Neural progenitor cell (in vitro differentiated cells): ENCODE measurements around the gene COA8. TPM values are rescaled to one million over a fixed set of nuclear protein-coding genes. Genes with fewer than 3 reads are reported as not detected.

ENCODE experiments used
- DNase-seq: peaks from one replicate; pipeline ENCODE4 v3.0.0-alpha.2; 2016; ENCODE audit warnings: low spot score
- H2AFZ ChIP-seq: fragments of 200-600 bp; sonication (generic); replicated peaks from 2 replicates; pipeline ENCODE4 v1.6.1; 2016; ENCODE audit warnings: antibody characterized with exemption
- H3F3A ChIP-seq: fragments of 200-600 bp; sonication (generic); 2 replicates; pipeline ENCODE4 v1.6.1; 2016; ENCODE audit warnings: antibody characterized with exemption, low read depth
- H3K27ac ChIP-seq: fragments of 200-600 bp; sonication (generic); 2 replicates; pipeline ENCODE4 v1.5.1; 2016; ENCODE audit warnings: mild to moderate bottlenecking
- H3K27me3 ChIP-seq: fragments of 200-600 bp; sonication (generic); 2 replicates; pipeline ENCODE4 v1.6.1; 2016; ENCODE audit warnings: mild to moderate bottlenecking, moderate library complexity
- H3K36me3 ChIP-seq: fragments of 200-600 bp; sonication (generic); 2 replicates; pipeline ENCODE4 v1.5.1; 2016
- H3K4me1 ChIP-seq: fragments of 200-600 bp; sonication (generic); 2 replicates; pipeline ENCODE4 v1.6.1; 2016; ENCODE audit warnings: mixed run types
- H3K4me2 ChIP-seq: fragments of 200-600 bp; sonication (generic); 2 replicates; pipeline ENCODE4 v1.6.1; 2016
- H3K4me3 ChIP-seq: fragments of 200-600 bp; sonication (generic); 2 replicates; pipeline ENCODE4 v1.5.1; 2016
- H3K79me2 ChIP-seq: fragments of 200-600 bp; sonication (generic); 2 replicates; pipeline ENCODE4 v1.6.1; 2016; ENCODE audit warnings: low read depth
- H3K9ac ChIP-seq: fragments of 200-600 bp; sonication (generic); 2 replicates; pipeline ENCODE4 v1.6.1; 2016
- H3K9me3 ChIP-seq: fragments of 200-600 bp; sonication (generic); 2 replicates; pipeline ENCODE4 v1.5.1; 2016; ENCODE audit warnings: low read depth
- H4K20me1 ChIP-seq: fragments of 200-600 bp; sonication (generic); 2 replicates; pipeline ENCODE4 v1.6.1; 2016; ENCODE audit warnings: low read depth
- H3K27ac Mint-ChIP-seq: 3 replicates; pipeline ENCODE4 v1.8.0; 2021; ENCODE audit warnings: mixed read lengths
- H3K27me3 Mint-ChIP-seq: 2 replicates; pipeline ENCODE4 v1.8.0; 2022; ENCODE audit warnings: low read depth, mild to moderate bottlenecking, inconsistent platforms, moderate library complexity, mixed read lengths; ENCODE audit not compliant: insufficient read depth
- H3K36me3 Mint-ChIP-seq: 3 replicates; pipeline ENCODE4 v1.8.0; 2021; ENCODE audit warnings: mixed read lengths
- H3K4me1 Mint-ChIP-seq: 3 replicates; pipeline ENCODE4 v1.8.0; 2021; ENCODE audit warnings: mixed read lengths
- H3K4me3 Mint-ChIP-seq: 3 replicates; pipeline ENCODE4 v1.8.0; 2021; ENCODE audit warnings: mild to moderate bottlenecking, moderate library complexity, mixed read lengths
- H3K9me3 Mint-ChIP-seq: 3 replicates; pipeline ENCODE4 v1.8.0; 2020; ENCODE audit warnings: mixed read lengths
- CTCF ChIP-seq: fragments of 200-600 bp; sonication (generic); IDR thresholded peaks from 2 replicates; pipeline ENCODE4 v1.5.1; 2017; ENCODE audit warnings: antibody characterized with exemption, mild to moderate bottlenecking
- EZH2 ChIP-seq: fragments of 200-600 bp; sonication (generic); IDR thresholded peaks from 2 replicates; pipeline ENCODE4 v1.6.1; 2017; ENCODE audit warnings: antibody characterized with exemption, mild to moderate bottlenecking, moderate library complexity
- EZH2phosphoT487 ChIP-seq: fragments of 200-600 bp; sonication (generic); IDR thresholded peaks from 2 replicates; pipeline ENCODE4 v1.6.1; 2017; ENCODE audit warnings: antibody characterized with exemption
- total RNA-seq: library from RNA; depleted of rRNA; stranded (reverse); fragments of >200 nt; gene quantifications from 2 replicates; pipeline ENCODE4 v1.2.3, GENCODE V29; 2015; ENCODE audit warnings: low replicate concordance

The COA8 gene
- total RNA-seq, 1 donor from 2014 or later = 72.3 TPM

- no peaks in the 10 kb centered on the region for H4K20me1 ChIP-seq
- no peaks in the 10 kb centered on the region for H3K36me3 Mint-ChIP-seq
- TF ChIP-seq EZH2phosphoT487 = no peak
- no peak for TF ChIP-seq EZH2
- TF ChIP-seq CTCF = no peak
- no peaks in the 10 kb centered on the region for H3K9me3 ChIP-seq
- no peak overlapping the region for H3K9ac ChIP-seq
- peaks cover 16% of the 10 kb centered on the region for H3K4me1 Mint-ChIP-seq
- no peaks in the 10 kb centered on the region for H3K36me3 ChIP-seq
- H3K4me2 ChIP-seq = no peak overlapping the region
- H3K27ac Mint-ChIP-seq = no peak overlapping the region
- H2AFZ ChIP-seq = no peak overlapping the region
- H3K9me3 Mint-ChIP-seq = peaks cover 2% of the 10 kb centered on the region
- H3K4me3 Mint-ChIP-seq = no peak overlapping the region
- no peak overlapping the region for H3K27ac ChIP-seq
- peaks cover 8% of the 10 kb centered on the region for H3K27me3 Mint-ChIP-seq
- H3K4me3 ChIP-seq = no peak overlapping the region
- no peak for DNase-seq
- H3K4me1 ChIP-seq = peaks cover 12% of the 10 kb centered on the region
- H3K79me2 ChIP-seq = no peaks in the 10 kb centered on the region
- no peaks in the 10 kb centered on the region for H3K27me3 ChIP-seq
- H3F3A ChIP-seq = no peaks in the 10 kb centered on the region
Measured at GRCh38 chr14:103548463-103549351, 14.1 kb upstream of the COA8 start.

GRCh38 chr14:103549361-103550311 is 13.1 kb upstream of the COA8 start:
- no peaks in the 10 kb centered on the region for H3F3A ChIP-seq
- no peak overlapping the region for H2AFZ ChIP-seq
- peaks cover 2% of the 10 kb centered on the region for H3K4me1 ChIP-seq
- H3K27me3 Mint-ChIP-seq = peaks cover 7% of the 10 kb centered on the region
- no peak overlapping the region for H3K4me3 ChIP-seq
- no peak overlapping the region for H3K4me3 Mint-ChIP-seq
- H3K4me1 Mint-ChIP-seq = peaks cover 14% of the 10 kb centered on the region
- H3K9me3 ChIP-seq = no peaks in the 10 kb centered on the region
- no peak overlapping the region for H3K9ac ChIP-seq
- peak overlapping the region; percentile 46 for H3K27ac Mint-ChIP-seq
- no peaks in the 10 kb centered on the region for H3K27me3 ChIP-seq
- TF ChIP-seq CTCF (no peak), EZH2 (no peak), EZH2phosphoT487 (no peak)
- H3K27ac ChIP-seq = no peak overlapping the region
- no peaks in the 10 kb centered on the region for H3K36me3 ChIP-seq
- no peak for DNase-seq
- peaks cover under 1% of the 10 kb centered on the region for H3K36me3 Mint-ChIP-seq
- H3K9me3 Mint-ChIP-seq = peaks cover 2% of the 10 kb centered on the region
- H4K20me1 ChIP-seq = no peaks in the 10 kb centered on the region
- H3K4me2 ChIP-seq = no peak overlapping the region
- H3K79me2 ChIP-seq = no peaks in the 10 kb centered on the region

GRCh38 chr14:103550451-103551337 is 12.1 kb upstream of the COA8 start:
- Histone ChIP-seq H3K27me3 (no peaks in the 10 kb centered on the region), H2AFZ (no peak overlapping the region), H3K9me3 (no peaks in the 10 kb centered on the region), H3K9ac (no peak overlapping the region), H3K79me2 (no peaks in the 10 kb centered on the region), H3F3A (no peaks in the 10 kb centered on the region), H3K4me2 (no peak overlapping the region), H3K4me1 (no peaks in the 10 kb centered on the region), H3K4me3 (no peak overlapping the region), H4K20me1 (no peaks in the 10 kb centered on the region), H3K36me3 (no peaks in the 10 kb centered on the region), H3K27ac (no peak overlapping the region)
- Mint-ChIP-seq H3K27ac (peak overlapping the region; percentile 46), H3K36me3 (peaks cover 7% of the 10 kb centered on the region), H3K27me3 (peaks cover 9% of the 10 kb centered on the region), H3K4me1 (peaks cover 8% of the 10 kb centered on the region), H3K9me3 (peaks cover 2% of the 10 kb centered on the region), H3K4me3 (no peak overlapping the region)
- no peak for TF ChIP-seq CTCF
- no peak for TF ChIP-seq EZH2phosphoT487
- TF ChIP-seq EZH2 = no peak
- no peak for DNase-seq
